Left hindlimb (tissue), 1 donor: ENCODE measurements around the gene AHRR.

Source experiments
- DNase-seq: peaks from one replicate; pipeline ENCODE4 v3.0.0-alpha.2; 2018

AHRR gene

DNA sequence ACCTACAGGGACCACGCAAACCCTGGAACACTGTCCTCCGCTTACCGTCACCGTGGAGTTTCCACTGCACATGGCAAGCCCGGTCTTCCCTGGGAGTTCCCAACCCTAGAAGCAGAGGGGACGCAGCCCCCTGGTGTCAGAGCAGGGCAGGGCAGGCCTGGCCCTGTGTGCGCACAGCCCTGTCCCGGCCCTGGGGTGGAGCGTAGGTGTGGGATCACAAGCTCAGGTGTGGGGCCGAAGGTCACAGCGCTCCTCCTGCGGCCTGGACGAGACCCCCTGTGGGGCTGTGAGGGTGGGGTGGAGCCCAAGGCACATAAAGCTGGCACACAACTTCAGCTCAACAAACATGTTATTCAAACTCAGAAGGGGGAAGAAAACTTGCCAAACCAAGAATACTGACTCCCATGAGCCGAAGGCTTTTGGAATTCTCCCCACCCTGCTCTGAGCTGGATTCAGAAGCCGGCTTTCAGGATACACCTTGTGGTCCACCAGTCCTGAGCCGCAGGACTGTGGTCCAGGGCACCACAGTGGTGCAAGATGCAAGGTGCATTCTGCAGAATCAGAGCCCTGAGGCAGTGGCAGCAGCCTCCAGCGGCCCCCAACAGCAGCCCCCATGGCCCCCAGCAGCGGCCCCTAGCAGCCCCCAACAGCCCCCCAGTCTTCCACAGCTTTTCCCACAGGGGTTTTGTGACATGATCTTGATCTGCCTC is 109.6 kb downstream of the AHRR start:
- peak; percentile 70 for DNase-seq

DNA sequence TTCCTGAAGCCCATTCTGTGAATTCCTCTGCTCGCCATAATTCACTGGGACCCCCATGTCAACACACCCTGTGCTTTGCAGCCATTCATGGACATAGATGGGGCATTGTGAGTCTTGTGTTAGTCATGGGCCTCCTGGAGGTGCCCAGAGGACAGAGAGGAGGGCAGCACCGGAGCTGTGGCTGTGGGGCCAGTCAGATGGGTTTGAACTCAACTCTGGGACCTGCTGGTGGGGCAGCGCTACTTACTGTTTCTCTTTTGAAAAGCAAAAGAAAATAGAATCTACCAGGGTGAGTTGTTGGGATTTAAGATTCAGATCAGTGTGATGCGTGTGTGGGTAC is 110.2 kb downstream of the AHRR start:
- no peak for DNase-seq

DNA sequence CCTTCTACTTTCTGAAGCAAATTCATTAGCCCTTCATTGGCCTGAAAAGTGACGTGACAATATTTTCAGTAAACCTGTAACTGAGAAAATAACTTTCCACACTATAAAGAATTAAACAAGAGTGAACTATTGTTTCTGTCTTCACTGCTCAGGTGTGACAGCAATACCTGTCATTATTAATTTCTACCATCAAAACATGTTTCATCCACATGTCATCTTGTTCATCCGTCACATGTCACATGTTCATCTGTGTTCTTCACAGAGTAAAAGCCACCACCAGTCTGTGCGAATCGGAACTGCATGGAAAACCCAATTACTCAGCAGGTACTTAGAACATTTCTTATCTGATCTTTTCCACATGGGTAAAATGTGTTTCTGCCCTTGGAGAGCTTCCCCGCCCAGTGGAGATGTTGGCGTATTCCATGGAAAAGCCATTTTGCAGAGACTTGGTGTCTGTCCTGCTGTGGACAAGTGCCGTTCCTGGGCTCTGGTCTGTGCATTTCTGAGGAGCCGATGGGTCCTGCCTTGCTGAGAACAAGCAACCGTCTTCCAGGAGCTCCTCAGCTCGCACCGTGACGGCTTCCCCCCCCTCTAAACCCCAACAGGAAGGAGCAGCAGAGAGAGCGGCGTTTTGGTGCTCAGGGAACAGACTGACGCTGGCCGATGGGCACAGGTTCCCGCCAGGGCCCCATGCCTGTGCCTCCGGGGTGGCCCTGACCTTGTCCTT is 110.8 kb downstream of the AHRR start:
- DNase-seq: no peak

DNA sequence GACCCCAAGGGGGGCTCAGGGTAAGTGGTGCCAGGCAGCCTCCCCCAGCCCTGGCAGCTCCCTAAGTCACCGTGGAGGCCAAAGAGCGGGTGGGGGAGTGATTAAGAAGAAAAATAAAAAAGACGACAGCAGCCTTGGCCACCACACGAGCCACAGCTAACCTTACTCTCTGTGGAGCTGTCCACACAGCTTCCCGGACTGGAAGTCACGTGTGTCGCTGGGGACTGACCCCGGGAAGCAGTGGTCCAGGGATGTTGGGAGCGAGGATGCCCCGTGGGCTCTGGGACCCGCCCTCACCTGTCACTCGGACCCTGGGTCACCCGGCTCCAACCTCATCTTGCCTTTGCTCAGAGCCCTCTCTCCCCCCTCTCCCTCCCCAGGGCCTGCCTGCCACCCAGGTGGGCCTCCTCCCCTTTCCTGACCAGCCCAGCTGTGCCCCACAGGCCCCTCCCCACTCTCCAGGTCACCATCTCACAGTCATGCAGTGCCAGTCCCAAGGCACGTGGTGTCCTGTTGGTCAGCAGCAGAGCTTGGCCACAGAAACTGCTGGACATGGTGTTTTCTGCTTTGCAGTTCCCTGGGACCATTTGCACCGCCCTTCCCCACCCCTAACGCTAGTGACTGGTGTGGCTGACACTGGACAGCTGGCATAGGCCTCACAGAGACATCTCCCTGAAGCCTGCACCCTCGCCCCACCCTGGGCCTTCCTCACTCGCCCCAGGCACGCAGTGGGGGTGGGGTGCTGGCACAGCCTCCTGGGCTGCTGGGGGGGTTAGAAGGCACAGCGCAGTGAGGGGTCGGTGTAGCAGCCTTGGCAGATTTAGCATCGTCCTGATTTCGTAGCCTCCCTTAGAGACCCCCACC is 111.6 kb downstream of the AHRR start:
- DNase-seq: no peak

DNA sequence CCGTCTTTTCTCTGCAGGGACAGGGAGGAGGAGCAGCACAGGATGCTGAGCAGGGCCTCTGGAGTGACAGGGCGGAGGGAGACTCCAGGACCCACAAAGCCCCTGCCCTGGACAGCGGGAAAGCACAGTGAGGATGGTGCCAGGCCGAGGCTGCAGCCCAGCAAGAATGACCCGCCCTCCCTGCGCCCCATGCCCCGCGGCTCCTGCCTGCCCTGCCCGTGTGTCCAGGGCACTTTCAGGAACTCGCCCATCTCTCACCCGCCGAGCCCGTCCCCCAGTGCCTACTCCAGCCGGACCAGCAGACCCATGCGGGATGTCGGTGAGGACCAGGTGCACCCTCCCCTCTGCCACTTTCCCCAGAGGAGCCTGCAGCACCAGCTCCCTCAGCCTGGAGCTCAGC is 112.3 kb downstream of the AHRR start:
- DNase-seq: no peak

DNA sequence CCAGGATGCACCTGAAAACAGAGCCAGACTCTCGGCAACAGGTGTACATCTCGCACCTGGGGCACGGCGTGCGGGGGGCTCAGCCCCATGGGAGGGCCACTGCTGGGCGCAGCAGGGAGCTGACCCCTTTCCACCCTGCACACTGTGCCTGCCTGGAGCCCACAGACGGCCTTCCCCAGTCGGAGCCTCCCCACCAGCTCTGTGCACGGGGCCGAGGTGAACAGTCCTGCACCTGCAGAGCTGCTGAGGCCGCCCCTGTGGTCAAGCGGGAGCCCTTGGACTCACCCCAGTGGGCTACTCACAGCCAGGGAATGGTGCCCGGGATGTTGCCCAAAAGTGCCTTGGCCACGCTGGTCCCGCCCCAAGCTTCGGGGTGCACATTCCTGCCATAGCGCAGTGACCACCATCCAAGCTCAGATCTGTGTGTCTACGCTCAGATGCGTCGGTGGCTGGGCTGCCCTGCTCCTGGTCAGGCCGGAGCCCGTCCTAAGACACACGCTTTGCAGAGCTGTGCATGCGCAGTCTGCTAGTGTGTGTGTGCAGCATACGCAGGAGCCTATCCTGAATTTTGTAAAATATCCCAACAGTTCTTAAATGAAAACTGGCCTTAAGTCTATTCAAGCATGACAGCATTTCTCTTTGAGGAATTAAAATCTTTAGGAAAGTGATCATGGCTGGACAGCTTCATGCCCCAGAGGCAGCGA is 113.1 kb downstream of the AHRR start:
- no peak for DNase-seq

DNA sequence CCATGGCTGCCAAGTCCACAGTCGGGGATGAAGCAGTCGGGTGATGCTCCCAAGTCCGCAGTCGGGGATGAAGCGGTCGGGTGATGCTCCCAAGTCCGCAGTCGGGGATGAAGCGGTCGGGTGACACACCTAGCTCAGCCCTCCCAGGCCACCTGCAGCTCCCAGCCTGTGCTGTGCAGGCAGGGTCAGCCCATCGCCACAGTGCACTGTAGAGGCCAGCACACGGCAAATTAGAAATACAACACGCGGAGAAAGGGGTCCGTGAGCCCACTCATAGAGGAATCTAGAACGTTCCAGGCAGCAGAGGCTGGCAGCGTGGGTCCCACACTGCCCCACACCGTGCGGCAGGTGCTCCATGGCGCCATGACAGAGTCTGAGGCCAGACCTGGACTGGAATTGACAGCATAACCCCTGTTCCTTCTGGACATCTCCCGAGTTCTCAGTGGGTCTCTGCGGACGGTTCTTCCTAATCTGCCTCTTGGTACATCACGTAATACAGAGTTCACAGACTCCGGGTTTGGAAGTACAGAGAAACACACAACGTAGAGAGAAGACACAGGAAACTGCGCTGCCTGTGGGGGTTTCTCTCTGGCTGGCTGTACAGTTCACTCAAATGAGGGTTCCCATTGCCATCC is 113.8 kb downstream of the AHRR start:
- DNase-seq: no peak

DNA sequence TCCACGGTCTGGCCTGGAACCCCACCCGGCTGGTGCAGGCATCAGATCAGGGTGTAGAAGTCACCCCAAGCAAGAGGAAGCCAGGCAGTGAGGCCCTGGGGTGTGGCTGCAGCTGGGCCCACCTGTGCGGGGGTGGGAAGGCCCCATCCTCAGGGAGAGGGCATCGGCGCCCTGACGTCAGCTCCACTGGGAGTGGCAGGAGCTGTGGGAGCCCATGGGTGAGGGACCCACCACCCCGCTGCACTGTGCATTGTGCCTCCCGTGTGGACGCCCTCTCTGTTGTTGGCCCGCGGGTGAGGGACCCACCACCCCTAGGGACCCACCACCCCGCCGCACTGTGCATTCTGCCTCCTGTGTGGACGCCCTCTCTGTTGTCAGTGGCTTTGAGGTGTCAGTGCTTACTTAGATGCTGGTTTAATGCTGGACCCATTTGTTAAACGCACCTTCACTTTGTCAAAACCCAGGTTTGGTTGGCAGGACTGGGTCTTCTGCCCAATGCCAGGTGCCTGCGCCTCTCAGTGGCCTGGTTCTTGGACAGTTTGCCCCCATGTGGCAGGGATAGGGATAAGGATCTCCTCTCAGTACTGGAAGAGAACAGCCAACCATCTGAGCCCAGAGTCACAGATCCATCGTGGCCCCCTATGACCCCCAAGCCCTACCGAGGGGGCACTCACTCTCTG is 114.6 kb downstream of the AHRR start:
- no peak for DNase-seq

DNA sequence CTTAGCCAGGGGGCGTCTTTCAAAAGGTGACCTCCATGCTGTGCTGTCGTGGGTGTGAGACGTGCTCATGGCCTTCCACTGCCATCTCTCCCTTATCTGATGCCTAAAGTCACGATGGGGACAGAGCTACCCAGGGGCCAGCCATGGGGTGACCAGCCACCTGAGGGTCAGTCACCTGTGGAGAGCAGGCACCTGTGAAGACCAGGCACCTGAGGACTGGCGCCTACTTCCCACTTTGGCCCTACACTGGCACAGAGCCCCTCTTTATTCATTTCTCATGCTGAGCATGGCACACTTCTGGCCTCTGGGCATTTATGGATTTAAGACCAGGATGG is 115.1 kb downstream of the AHRR start:
- no peak for DNase-seq

DNA sequence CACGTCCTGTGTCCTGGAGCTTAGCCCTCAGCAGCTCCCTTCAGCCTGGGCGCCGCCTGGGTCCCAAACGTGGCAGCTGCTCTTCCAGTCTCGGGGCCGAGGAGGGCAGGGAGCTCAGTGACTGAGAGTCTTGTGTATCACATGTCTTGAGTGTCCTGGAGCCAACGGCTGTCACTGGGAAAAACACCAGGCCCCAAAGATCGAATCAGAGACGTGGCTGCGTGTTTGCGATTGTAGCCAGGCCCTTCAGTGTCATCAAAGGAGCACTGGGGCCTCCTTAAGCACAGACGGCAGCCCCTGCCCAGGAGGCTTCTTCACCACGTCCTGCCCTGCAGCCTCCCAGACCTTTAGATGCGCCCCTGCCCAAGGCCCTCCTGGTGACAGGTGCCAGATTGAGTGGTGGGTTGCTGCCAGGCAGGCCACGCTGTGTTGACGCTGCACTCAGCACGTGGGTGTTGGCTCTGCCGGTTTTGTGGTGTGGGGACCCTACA is 115.8 kb downstream of the AHRR start:
- no peak for DNase-seq

DNA sequence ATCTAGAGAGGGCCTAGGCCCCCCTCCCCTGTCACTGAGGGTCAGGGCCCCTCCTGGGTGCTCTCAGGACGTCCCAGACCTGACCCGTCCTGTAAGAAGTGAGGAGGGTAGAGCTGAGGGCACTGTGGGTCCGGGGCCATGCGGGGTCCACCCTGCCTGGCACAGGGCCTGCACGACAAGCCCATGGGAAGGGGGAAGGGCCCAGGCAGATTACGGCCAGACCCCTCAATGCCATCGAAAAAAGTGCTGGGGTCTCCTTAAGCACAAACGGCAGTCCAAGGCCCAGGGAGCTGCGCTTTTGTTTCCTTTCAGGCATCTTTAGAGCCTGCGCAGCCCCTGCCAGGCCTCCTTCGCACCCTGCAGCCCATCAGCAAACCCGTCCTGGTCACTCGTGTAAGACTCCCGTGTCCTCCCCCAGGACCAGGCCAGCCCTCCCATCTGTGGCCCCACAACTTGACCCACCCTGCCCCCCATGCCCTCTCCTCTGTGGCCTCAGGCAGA is 117.0 kb downstream of the AHRR start:
- no peak for DNase-seq

DNA sequence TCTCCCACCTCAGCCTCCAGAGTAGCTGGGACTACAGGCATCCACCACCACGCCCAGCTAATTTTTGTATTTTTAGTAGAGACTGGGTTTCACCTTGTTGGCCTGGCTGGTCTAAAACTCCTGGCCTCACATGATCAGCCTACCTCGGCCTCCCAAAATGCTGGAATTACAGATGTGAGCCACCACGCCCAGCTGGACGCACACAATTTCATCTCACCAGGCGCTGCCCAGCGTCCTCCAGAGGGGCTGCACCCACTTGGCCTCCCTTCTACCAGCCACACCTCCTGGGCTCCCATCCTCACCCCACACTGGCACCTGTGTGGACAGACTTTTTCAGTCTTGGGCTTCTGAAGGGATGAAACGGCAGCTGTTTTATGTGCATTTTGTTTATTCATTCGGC is 117.7 kb downstream of the AHRR start:
- no peak for DNase-seq

DNA sequence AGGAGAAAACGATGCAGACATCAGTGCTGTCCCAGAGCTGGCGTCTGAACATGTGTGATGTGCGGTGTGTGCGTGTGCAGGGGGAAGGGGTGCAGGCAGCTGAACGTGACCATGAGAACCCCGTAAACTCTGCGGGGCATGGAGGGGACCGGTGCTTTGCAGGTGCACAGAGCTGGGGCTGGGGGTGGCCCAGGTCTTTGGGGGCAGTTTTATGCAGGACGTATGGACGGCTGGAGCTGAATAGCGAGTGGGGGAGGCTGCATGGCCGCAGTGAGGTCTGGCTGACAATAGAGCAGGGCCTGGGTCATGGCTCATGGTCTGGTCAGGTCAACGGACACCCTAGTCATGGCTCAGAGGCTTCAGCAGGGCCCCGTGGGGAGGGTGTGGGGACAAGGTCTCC is 118.1 kb downstream of the AHRR start:
- DNase-seq: no peak

DNA sequence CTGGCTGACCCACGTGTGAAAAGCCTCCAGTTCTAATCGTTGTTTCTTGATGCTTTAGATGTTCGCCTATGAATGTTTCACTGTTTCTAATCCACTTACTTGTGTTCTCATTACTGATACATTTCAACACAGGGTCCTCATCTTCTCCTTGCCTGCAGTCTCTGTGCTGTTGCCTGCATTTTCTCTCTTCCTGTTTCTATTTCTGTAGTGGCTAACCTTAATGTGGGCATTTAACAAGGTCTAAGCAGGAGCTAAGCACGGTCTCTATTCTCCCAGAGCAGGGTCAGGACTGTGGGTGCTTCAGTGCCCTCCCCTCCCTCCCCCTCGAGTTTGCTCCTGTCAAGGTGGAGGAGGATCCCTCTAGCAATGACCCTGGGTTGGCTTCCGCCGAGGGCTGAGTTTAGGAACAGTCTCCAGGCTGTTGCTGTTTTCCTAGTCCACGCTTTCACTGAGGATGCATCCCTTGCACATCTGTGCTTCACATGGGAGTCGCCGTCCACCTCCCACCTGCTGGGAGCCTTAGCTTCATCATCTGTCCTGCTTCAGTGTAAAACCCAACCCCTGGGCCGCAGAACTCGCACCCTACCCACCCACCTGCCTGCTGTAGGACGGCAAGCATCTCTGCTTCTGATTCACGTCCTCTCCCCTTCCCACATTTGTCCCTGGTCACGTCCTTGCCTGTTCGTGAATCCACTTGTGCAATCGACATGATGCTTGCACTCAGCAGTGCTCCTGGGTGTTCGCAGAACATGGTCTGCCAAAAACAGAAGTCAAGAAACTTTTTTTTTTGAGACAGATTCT is 119.1 kb downstream of the AHRR start:
- no peak for DNase-seq

DNA sequence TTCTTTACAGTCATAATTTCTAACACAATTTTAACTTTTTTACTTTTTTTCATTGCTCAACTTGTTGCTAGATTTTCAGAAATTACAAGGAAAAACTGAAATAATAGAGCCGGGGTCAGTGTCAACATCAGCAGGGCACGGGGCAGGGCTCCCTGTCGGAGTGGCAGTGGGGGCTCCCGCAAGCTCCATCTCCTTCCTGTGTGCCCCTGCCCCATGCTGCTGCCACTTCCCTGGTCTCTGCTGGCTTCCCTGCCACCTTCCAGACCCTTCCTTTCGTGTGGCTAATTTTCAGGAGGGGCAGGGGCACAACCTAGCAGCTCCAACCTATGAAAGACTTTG is 120.5 kb downstream of the AHRR start:
- no peak for DNase-seq

DNA sequence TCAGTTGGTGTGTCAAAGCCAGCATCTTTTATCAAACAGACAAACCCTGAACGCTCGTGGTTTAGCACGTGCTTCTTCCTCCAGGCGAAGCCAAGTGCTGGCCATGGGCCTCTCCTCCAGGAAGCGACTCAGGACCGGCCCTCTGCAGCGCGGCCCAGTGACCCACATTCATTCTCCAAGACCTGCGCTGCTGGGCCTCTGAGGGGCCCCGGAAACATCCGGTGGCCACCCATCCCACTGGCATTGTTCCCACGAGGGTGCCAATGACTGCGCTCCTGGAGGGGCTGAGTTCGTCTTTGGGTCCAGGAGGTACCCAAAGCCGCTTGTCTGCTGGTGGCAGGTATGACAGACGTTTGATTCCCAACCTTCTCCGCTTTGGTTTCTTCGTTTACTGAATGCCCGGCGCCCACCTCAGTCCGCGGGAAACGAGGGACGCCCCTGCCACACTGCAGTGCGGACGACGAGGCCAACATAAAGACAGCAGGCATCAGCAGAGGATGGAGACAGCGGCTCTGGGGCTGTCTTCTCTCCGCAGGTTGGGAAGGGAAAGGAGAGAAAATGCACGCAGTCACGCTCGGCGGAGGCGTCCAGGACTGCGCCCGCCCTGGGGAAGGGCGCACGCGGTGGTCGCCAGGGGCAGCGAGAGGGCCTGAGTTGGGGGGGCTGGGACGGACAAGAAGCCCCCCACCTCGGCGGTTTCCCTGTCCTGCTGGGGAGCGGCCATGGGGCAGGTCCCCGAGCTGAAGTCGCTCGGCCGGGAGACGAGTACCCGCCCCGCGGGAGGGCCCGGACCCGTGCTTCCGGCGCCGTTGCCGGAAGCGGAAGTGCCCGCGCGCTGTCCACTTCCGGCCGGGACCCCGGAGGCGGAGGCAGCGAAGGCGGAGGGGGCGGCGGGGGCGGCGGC is 121.1 kb downstream of the AHRR start, which contains the start of gene EXOC3:
EXOC3 (plus strand) TSS at position 842 of the 904 bp plus-strand sequence. CDS start 3,030 bp downstream, outside the sequence.
- peak; percentile 84 for DNase-seq

DNA sequence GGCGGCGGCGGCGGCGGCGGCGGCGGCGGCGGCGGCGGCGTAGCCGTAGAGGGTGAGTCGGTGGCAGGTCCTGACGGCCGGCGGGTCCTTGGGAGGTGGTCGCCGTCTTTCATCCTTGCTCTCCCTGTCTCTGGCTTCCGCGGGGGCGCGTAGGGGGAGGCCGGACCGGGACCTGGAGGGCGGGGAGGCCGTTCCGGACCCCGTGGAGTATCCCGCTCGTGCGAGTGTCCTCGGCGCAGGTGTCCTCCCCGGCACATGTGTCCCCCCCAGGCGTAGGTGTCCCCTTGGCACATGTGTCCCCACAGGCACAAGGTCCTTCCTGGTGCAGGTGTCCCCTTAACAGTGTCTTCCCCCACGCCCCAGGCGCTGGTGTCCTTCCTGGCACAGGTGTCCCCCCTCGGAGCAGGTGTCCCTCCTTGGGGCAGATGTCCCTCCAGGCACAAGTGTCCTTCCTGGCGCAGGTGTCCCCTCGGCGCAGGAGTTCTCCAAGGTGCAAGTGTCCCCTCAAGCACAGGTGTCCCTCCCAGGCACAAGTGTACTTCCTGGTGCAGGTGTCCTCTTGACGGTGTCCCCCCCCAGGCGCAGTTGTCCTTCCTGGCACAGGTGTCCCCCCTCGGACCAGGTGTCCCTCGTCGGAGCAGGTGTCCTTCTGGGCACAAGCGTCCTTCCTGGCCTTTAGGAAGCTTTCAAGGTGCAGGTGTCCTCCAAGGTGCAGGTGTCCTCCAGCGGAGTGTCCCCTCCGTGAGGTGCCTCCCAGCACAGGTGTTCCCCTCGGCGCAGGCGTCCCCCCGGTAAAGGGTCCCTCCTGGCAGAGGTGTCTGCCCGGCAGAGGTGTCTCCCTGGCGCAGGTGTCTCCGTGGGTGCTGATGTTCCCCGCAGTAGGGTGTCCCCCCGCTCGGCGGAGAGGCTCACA is 122.0 kb downstream of the AHRR start:
- DNase-seq: no peak

DNA sequence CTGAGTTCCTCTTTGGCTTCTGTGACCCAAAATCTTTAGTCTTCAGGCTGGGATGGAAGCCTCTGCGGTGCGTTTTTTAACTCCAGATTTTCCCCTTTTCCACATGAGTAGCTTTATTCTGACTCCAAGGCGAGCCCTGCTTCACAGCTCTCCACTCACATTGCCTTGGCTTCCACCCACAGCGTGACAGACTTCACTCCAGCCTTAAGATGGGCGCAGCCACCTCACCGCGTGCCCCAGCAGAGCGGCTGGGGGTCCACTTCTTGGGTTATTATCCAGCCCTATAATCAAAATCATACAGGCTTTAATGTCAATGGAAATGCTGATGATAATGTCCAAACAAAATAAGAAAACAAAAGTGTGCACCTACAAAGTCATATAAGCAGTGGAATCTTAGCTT is 122.7 kb downstream of the AHRR start:
- no peak for DNase-seq

DNA sequence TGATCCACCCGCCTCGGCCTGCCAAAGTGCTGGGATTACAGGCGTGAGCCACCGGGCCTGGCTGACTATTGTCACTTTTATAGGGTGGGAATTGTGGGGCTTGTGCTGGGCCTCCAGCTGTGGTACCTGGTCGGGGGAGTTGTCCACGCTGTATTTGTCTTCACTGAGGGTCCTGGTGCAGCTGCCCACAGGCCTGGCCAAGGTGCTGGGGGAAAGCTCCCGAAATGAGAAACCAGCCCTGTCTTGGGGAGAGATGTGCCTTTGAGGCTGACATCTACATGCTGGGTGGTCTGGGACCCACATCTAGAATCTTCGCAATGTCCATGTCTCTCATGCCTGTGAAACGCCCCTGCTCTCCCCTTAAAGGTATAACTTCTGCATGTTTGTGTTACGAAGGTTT is 124.1 kb downstream of the AHRR start:
- DNase-seq: no peak
